ENCODE data around the gene PLXNA1. TPM values are rescaled to one million over a fixed set of nuclear protein-coding genes. Genes with fewer than 3 reads are reported as not detected.

PLXNA1 gene
- total and polyA plus RNA-seq, 2 experiments from 2014 or later, result 11.0 to 73.5 TPM

- TF ChIP-seq ETS1 (IDR thresholded peaks at IDR 0.05), result no peak
- no peak for TF ChIP-seq CREB1 (CRISPR knock-in tag; IDR thresholded peaks at IDR 0.05; ENCODE audit: low read depth)
- no peak for TF ChIP-seq POLR2AphosphoS5 (IDR thresholded peaks at IDR 0.05; ENCODE audit: low read depth)
- no peak for TF ChIP-seq EZH2 (IDR thresholded peaks at IDR 0.05; ENCODE audit: low read depth, unreplicated experiment)
These were observed 34.3 kb downstream of the PLXNA1 start (continued) for GRCh38 chr3:127017229-127017628.

DNA sequence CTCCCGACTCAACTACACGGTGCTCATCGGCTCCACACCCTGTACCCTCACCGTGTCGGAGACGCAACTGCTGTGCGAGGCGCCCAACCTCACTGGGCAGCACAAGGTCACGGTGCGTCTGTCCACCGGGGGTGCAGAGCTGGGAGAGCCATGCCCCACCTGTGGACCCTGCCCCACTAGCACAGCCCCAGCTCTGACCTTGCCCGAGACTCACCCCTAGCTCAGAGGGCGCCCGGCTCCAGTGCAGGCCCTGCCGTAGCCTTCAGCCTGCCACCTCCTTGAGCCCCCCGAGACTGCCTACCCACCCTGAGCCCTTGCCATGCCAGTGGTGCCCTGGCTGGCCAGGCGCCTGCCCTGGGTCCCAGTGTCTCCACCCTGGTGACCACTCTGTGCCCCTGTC lies 34.9 kb downstream of the PLXNA1 start:
- ATAC-seq, result no peak
- Histone ChIP-seq H3K27ac (ENCODE audit: low read depth) (no peak overlapping the region), H2AFZ (no peak overlapping the region), H3K79me2 (replicated peaks; ENCODE audit: insufficient read depth) (no peaks in the 10 kb centered on the region), H3K36me3 (ENCODE audit: insufficient read depth) (no peaks in the 10 kb centered on the region), H3K4me3 (no peak overlapping the region), H3K27me3 (ENCODE audit: insufficient read depth) (no peaks in the 10 kb centered on the region), H3F3A (replicated peaks; ENCODE audit: low read depth) (no peaks in the 10 kb centered on the region), H3K4me1 (ENCODE audit: insufficient read depth) (no peaks in the 10 kb centered on the region), H3K4me2 (no peak overlapping the region), H4K20me1 (replicated peaks; ENCODE audit: insufficient read depth) (no peaks in the 10 kb centered on the region), H3K9me2 (ENCODE audit: insufficient read depth) (no peaks in the 10 kb centered on the region)
- no peak overlapping the region for H3K4me3 Mint-ChIP-seq
- no peak for DNase-seq (ENCODE audit: low spot score)
- no peaks in the 10 kb centered on the region for H3K9me3 Mint-ChIP-seq
- H3K4me1 Mint-ChIP-seq, result no peaks in the 10 kb centered on the region
- H3K27me3 Mint-ChIP-seq (ENCODE audit: insufficient read depth, low read depth, poor library complexity), result peaks cover 8% of the 10 kb centered on the region
- H3K27ac Mint-ChIP-seq, result no peak overlapping the region
- H3K36me3 Mint-ChIP-seq (ENCODE audit: low read depth), result peaks cover 28% of the 10 kb centered on the region
- TF ChIP-seq POLR2AphosphoS5 (IDR thresholded peaks at IDR 0.05; ENCODE audit: low read depth) (no peak), ZNF331 (CRISPR knock-in tag; IDR thresholded peaks at IDR 0.05; ENCODE audit: low read depth) (no peak), EZH2phosphoT487 (IDR thresholded peaks at IDR 0.05; ENCODE audit: unreplicated experiment) (no peak), ETS1 (IDR thresholded peaks at IDR 0.05) (no peak), CREB1 (CRISPR knock-in tag; IDR thresholded peaks at IDR 0.05; ENCODE audit: low read depth) (no peak), REST (IDR thresholded peaks at IDR 0.05; ENCODE audit: unreplicated experiment) (no peak), ZNF114 (CRISPR knock-in tag; IDR thresholded peaks at IDR 0.05) (no peak), NANOG (IDR thresholded peaks at IDR 0.05; ENCODE audit: borderline replicate concordance) (no peak), STAT1 (IDR thresholded peaks at IDR 0.05; ENCODE audit: unreplicated experiment) (no peak), ZNF462 (CRISPR knock-in tag; IDR thresholded peaks at IDR 0.05) (no peak), EZH2 (IDR thresholded peaks at IDR 0.05; ENCODE audit: low read depth, unreplicated experiment) (no peak), JUNB (IDR thresholded peaks at IDR 0.05; ENCODE audit: unreplicated experiment) (no peak)

All from GM23338 (cell line).